HCT116 (cell line): Measurements from ENCODE around the gene POU1F1. TPM values are rescaled to one million over a fixed set of nuclear protein-coding genes. Genes with fewer than 3 reads are reported as not detected.

Experiments
- ATAC-seq: fragments of 200-7000 bp; cut with Tn5 transposase; 2 replicates; pipeline ENCODE4 v1.9.1; 2020; ENCODE audit warnings: mild to moderate bottlenecking, moderate library complexity
- BruUV-seq: library from RNA; stranded (reverse); fragments of 400-500 nt; replicated peaks from 2 replicates; lab custom pipeline; 2021; lab: Mats Ljungman, UMichigan
- CTCF ChIA-PET: fragments of 300-600 bp; sonication (Branson Sonifier 250); formaldehyde crosslinking; loops from one replicate; lab custom pipeline; 2021; ENCODE audit warnings: antibody characterized with exemption; lab: Charles Lee
- POLR2A ChIA-PET: fragments of 300-600, 350-600 bp; sonication (Branson Sonifier 250); formaldehyde crosslinking; loops from one replicate; lab custom pipeline; 2021; ENCODE audit warnings: antibody characterized with exemption; lab: Charles Lee
- RAD21 ChIA-PET, 2 experiments: fragments of 300-600 bp; sonication (Branson Sonifier 250); formaldehyde crosslinking; loops; one replicate each; lab custom pipeline; 2023; ENCODE audit warnings: low total read pairs in 2 of 2; ENCODE audit not compliant: uncharacterized antibody in 2 of 2, unreplicated experiment in 2 of 2, low non-redundant PET in 1 of 2; lab: Charles Lee
- DNase-seq: peaks from one replicate; pipeline ENCODE4 v3.0.0-alpha.2; 2010; ENCODE audit warnings: low read depth, low spot score
- H2AFZ ChIP-seq: fragments of 200-600 bp; shearing (Covaris generic), sonication (generic); 2 replicates; pipeline ENCODE4 v1.6.1; 2017; ENCODE audit warnings: low read depth, mixed run types, mixed read lengths, antibody characterized with exemption, low read length; ENCODE audit not compliant: poor library complexity, severe bottlenecking
- H3K27ac ChIP-seq: 2 replicates; pipeline ENCODE4 v1.5.1; 2012; ENCODE audit warnings: low read depth, low read length
- H3K27me3 ChIP-seq: fragments of 200-600 bp; sonication (generic); 2 replicates; pipeline ENCODE4 v1.6.1; 2016; ENCODE audit warnings: mixed run types, low read length, mixed read lengths; ENCODE audit not compliant: insufficient read depth
- H3K36me3 ChIP-seq, 2 experiments: fragments of 200-500 bp in 1 of 2; fragments of 200-600 bp in 1 of 2; sonication (Bioruptor generic) in 1 of 2; sonication (generic) in 1 of 2; 2 replicates each; pipeline versions ENCODE4 v1.5.1 to v1.6.1; 2014 to 2016; ENCODE audit warnings: low read length in 2 of 2, inconsistent platforms in 1 of 2, mixed read lengths in 1 of 2, mixed run types in 1 of 2; ENCODE audit not compliant: insufficient read depth in 2 of 2, control insufficient read depth in 1 of 2
- H3K4me1 ChIP-seq, 2 experiments: fragments of 200-600 bp in 1 of 2; sonication (generic) in 1 of 2; 2 replicates each; pipeline versions ENCODE4 v1.5.1 to v1.6.1; 2012 to 2017; ENCODE audit warnings: low read length in 2 of 2, inconsistent platforms in 1 of 2, mild to moderate bottlenecking in 1 of 2, mixed read lengths in 1 of 2, mixed run types in 1 of 2, moderate library complexity in 1 of 2; ENCODE audit not compliant: insufficient read depth in 2 of 2, control insufficient read depth in 1 of 2
- H3K4me2 ChIP-seq: fragments of 200-600 bp; sonication (generic); 2 replicates; pipeline ENCODE4 v1.6.1; 2017; ENCODE audit warnings: mixed run types, low read length, mixed read lengths
- H3K4me3 ChIP-seq, 2 experiments: fragments of 200-600 bp in 1 of 2; sonication (generic) in 1 of 2; replicated peaks in 1 of 2; 2 replicates each; pipeline ENCODE4 v1.5.1; 2011 to 2016; ENCODE audit warnings: low read length in 2 of 2, control low read depth in 1 of 2, low read depth in 1 of 2, mild to moderate bottlenecking in 1 of 2, mixed read lengths in 1 of 2, mixed run types in 1 of 2
- H3K79me2 ChIP-seq: fragments of 200-600 bp; sonication (generic); 2 replicates; pipeline ENCODE4 v1.6.1; 2017; ENCODE audit warnings: mild to moderate bottlenecking, mixed run types, low read length, moderate library complexity, mixed read lengths; ENCODE audit not compliant: insufficient read depth
- H3K9ac ChIP-seq: fragments of 200-600 bp; sonication (generic); 2 replicates; pipeline ENCODE4 v1.6.1; 2016; ENCODE audit warnings: low read length, mixed read lengths
- H3K9me2 ChIP-seq: fragments of 200-600 bp; sonication (generic), shearing (Covaris generic); 2 replicates; pipeline ENCODE4 v1.6.1; 2017; ENCODE audit warnings: mixed run types, mild to moderate bottlenecking, moderate library complexity; ENCODE audit not compliant: insufficient read depth
- H3K9me3 ChIP-seq, 2 experiments: fragments of 200-500 bp in 1 of 2; fragments of 200-600 bp in 1 of 2; sonication (Bioruptor generic) in 1 of 2; sonication (generic) in 1 of 2; 2 replicates each; pipeline ENCODE4 v1.6.1; 2014 to 2017; ENCODE audit warnings: low read length in 2 of 2, mixed read lengths in 2 of 2, inconsistent platforms in 1 of 2, low read depth in 1 of 2, mild to moderate bottlenecking in 1 of 2, mixed run types in 1 of 2, moderate library complexity in 1 of 2; ENCODE audit not compliant: control insufficient read depth in 1 of 2, insufficient read depth in 1 of 2
- H4K20me1 ChIP-seq: fragments of 200-600 bp; sonication (generic), shearing (Covaris generic); 2 replicates; pipeline ENCODE4 v1.6.1; 2017; ENCODE audit warnings: mixed run types, mild to moderate bottlenecking, moderate library complexity; ENCODE audit not compliant: insufficient read depth
- CEBPB ChIP-seq: IDR thresholded peaks from 2 replicates; pipeline ENCODE4 v1.6.1; 2012; ENCODE audit warnings: low read depth
- EGR1 ChIP-seq: IDR thresholded peaks from 2 replicates; pipeline ENCODE4 v1.6.1; 2012; ENCODE audit warnings: low read depth
- ELF1 ChIP-seq: IDR thresholded peaks from 2 replicates; pipeline ENCODE4 v1.6.1; 2012; ENCODE audit warnings: low read depth, borderline replicate concordance
- FOSL1 ChIP-seq: IDR thresholded peaks from 2 replicates; pipeline ENCODE4 v1.6.1; 2012; ENCODE audit warnings: low read depth
- JUND ChIP-seq: IDR thresholded peaks from 2 replicates; pipeline ENCODE4 v1.6.1; 2012
- POLR2A ChIP-seq: IDR thresholded peaks from 2 replicates; pipeline ENCODE4 v1.7.0; 2011; ENCODE audit warnings: borderline replicate concordance; ENCODE audit not compliant: insufficient read depth, insufficient read length; ENCODE audit errors: extremely low read depth
- POLR2AphosphoS5 ChIP-seq: IDR thresholded peaks from 2 replicates; pipeline ENCODE4 v1.6.1; 2011; ENCODE audit warnings: mild to moderate bottlenecking, low read depth, low read length, moderate library complexity
- SRF ChIP-seq: IDR thresholded peaks from 2 replicates; pipeline ENCODE4 v1.6.1; 2012; ENCODE audit warnings: low read depth
- YY1 ChIP-seq: IDR thresholded peaks from 2 replicates; pipeline ENCODE4 v1.6.1; 2011; ENCODE audit warnings: low read length, low read depth, moderate library complexity, mild to moderate bottlenecking; ENCODE audit not compliant: insufficient replicate concordance; ENCODE audit errors: extremely low read depth
- ZFX ChIP-seq: fragments of 450-650 bp; IDR thresholded peaks from 2 replicates; pipeline ENCODE4 v1.6.1; 2017
- ZNF274 ChIP-seq: fragments of 200-500 bp; sonication (Bioruptor generic); IDR thresholded peaks from 2 replicates; pipeline ENCODE4 v1.6.1; 2014; ENCODE audit warnings: mild to moderate bottlenecking, low read depth, low read length, inconsistent platforms
- intact Hi-C: fragments of 100-400 bp; cut with micrococcal nuclease; formaldehyde crosslinking; loops from 2 replicates; pipeline ENCODE4 v1.10.0; 2022
- total RNA-seq: library from RNA; stranded (reverse); gene quantifications from one replicate; pipeline ENCODE4 v1.2.1, GENCODE V29; 2021; ENCODE audit not compliant: unreplicated experiment
- TF ChIP-seq, protein P1 (sequence below), 3 experiments: fragments of 200-600 bp in 1 of 3; sonication (generic) in 1 of 3; IDR thresholded peaks in 2 of 3; conservative IDR thresholded peaks in 1 of 3; 2 replicates each; pipeline ENCODE4 v1.5.1; 2012 to 2017; ENCODE audit warnings: low read depth in 2 of 3, low read length in 2 of 3, antibody characterized with exemption in 1 of 3, borderline replicate concordance in 1 of 3, control low read depth in 1 of 3, mild to moderate bottlenecking in 1 of 3, mixed read lengths in 1 of 3, mixed run types in 1 of 3, moderate library complexity in 1 of 3; ENCODE audit not compliant: insufficient read depth in 1 of 3
- TF ChIP-seq, protein P2 (sequence below): IDR thresholded peaks from 2 replicates; pipeline ENCODE4 v1.6.1; 2012; ENCODE audit warnings: low read depth
- TF ChIP-seq, protein P3 (sequence below): IDR thresholded peaks from 2 replicates; pipeline ENCODE4 v1.6.1; 2011; ENCODE audit warnings: mild to moderate bottlenecking, low read length, moderate library complexity; ENCODE audit not compliant: insufficient replicate concordance; ENCODE audit errors: extremely low read depth
- TF ChIP-seq, protein P4 (sequence below): IDR thresholded peaks from 2 replicates; pipeline ENCODE4 v1.6.1; 2012
- TF ChIP-seq, protein P5 (sequence below): IDR thresholded peaks from 2 replicates; pipeline ENCODE4 v1.6.1; 2012

POU1F1 gene
- total RNA-seq, 1 experiment from 2014 or later = not detected

DNA sequence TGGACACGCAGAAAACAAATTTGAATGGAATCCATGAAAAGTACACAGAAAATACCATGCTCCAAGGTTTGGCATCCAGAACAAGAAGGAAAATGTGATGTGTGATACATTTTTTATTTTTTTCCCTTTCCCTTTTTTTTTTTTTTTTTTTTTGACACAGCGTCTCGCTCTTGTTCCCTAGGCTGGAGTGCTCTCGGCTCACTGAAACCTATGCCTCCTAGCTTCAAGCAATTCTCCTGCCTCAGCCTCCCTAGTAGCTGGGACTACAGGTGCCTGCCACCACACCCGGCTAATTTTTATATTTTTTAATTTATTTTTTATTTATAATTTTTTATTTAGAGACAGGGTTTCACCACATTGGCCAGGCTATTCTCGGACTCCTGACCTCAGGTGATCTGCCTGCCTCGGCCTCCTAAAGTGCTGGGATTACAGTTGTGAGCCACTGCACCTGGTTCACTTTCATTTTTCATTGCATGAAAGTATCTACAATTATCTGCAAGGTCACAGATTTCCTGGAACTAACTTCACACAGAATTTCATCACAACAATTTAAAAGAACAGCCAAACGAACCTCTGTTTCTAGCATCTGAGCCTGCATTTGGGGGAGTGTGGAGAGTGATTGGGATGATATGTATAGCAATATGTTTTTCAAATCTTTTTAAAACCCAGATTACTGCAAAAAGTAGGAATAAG lies 8.3 kb downstream of the POU1F1 start:
- CTCF ChIA-PET = no interaction called here
- Histone ChIP-seq H3K9me3 (no peaks in the 10 kb centered on the region), H2AFZ (no peak overlapping the region), H3K79me2 (no peaks in the 10 kb centered on the region), H3K4me1 (no peaks in the 10 kb centered on the region), H3K9me2 (no peaks in the 10 kb centered on the region), H3K4me2 (no peak overlapping the region), H4K20me1 (no peaks in the 10 kb centered on the region), H3K27ac (no peak overlapping the region), H3K27me3 (no peaks in the 10 kb centered on the region), H3K4me3 (no peak overlapping the region), H3K9ac (no peak overlapping the region), H3K36me3 (no peaks in the 10 kb centered on the region)
- TF ChIP-seq, protein P1, sequence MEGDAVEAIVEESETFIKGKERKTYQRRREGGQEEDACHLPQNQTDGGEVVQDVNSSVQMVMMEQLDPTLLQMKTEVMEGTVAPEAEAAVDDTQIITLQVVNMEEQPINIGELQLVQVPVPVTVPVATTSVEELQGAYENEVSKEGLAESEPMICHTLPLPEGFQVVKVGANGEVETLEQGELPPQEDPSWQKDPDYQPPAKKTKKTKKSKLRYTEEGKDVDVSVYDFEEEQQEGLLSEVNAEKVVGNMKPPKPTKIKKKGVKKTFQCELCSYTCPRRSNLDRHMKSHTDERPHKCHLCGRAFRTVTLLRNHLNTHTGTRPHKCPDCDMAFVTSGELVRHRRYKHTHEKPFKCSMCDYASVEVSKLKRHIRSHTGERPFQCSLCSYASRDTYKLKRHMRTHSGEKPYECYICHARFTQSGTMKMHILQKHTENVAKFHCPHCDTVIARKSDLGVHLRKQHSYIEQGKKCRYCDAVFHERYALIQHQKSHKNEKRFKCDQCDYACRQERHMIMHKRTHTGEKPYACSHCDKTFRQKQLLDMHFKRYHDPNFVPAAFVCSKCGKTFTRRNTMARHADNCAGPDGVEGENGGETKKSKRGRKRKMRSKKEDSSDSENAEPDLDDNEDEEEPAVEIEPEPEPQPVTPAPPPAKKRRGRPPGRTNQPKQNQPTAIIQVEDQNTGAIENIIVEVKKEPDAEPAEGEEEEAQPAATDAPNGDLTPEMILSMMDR (IDR thresholded peaks at IDR 0.05 in 2 of 3, conservative IDR thresholded peaks at IDR 0.05 in 1 of 3; ENCODE audit: borderline replicate concordance in 1 of 3, insufficient read depth in 1 of 3, low read depth in 2 of 3, low read length in 2 of 3) = no peak
- TF ChIP-seq ELF1 (no peak), ZFX (no peak), SRF (no peak), POLR2A (no peak), CEBPB (no peak), YY1 (no peak), EGR1 (no peak), JUND (no peak), ZNF274 (no peak), POLR2AphosphoS5 (no peak), FOSL1 (no peak)
- TF ChIP-seq, protein P2, sequence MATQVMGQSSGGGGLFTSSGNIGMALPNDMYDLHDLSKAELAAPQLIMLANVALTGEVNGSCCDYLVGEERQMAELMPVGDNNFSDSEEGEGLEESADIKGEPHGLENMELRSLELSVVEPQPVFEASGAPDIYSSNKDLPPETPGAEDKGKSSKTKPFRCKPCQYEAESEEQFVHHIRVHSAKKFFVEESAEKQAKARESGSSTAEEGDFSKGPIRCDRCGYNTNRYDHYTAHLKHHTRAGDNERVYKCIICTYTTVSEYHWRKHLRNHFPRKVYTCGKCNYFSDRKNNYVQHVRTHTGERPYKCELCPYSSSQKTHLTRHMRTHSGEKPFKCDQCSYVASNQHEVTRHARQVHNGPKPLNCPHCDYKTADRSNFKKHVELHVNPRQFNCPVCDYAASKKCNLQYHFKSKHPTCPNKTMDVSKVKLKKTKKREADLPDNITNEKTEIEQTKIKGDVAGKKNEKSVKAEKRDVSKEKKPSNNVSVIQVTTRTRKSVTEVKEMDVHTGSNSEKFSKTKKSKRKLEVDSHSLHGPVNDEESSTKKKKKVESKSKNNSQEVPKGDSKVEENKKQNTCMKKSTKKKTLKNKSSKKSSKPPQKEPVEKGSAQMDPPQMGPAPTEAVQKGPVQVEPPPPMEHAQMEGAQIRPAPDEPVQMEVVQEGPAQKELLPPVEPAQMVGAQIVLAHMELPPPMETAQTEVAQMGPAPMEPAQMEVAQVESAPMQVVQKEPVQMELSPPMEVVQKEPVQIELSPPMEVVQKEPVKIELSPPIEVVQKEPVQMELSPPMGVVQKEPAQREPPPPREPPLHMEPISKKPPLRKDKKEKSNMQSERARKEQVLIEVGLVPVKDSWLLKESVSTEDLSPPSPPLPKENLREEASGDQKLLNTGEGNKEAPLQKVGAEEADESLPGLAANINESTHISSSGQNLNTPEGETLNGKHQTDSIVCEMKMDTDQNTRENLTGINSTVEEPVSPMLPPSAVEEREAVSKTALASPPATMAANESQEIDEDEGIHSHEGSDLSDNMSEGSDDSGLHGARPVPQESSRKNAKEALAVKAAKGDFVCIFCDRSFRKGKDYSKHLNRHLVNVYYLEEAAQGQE = no peak
- TF ChIP-seq, protein P3, sequence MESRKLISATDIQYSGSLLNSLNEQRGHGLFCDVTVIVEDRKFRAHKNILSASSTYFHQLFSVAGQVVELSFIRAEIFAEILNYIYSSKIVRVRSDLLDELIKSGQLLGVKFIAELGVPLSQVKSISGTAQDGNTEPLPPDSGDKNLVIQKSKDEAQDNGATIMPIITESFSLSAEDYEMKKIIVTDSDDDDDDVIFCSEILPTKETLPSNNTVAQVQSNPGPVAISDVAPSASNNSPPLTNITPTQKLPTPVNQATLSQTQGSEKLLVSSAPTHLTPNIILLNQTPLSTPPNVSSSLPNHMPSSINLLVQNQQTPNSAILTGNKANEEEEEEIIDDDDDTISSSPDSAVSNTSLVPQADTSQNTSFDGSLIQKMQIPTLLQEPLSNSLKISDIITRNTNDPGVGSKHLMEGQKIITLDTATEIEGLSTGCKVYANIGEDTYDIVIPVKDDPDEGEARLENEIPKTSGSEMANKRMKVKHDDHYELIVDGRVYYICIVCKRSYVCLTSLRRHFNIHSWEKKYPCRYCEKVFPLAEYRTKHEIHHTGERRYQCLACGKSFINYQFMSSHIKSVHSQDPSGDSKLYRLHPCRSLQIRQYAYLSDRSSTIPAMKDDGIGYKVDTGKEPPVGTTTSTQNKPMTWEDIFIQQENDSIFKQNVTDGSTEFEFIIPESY = no peak
- TF ChIP-seq, protein P4, sequence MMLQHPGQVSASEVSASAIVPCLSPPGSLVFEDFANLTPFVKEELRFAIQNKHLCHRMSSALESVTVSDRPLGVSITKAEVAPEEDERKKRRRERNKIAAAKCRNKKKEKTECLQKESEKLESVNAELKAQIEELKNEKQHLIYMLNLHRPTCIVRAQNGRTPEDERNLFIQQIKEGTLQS = no peak
- TF ChIP-seq, protein P5, sequence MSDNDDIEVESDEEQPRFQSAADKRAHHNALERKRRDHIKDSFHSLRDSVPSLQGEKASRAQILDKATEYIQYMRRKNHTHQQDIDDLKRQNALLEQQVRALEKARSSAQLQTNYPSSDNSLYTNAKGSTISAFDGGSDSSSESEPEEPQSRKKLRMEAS = no peak
- ATAC-seq = no peak
- POLR2A ChIA-PET = no interaction called here
- RAD21 ChIA-PET = no interaction called here
- intact Hi-C loops = no loop called here
- BruUV-seq = no TSS peak
- no peak for DNase-seq
